H1 (cell line): ENCODE data around the gene TAF8. TPM values are rescaled to one million over a fixed set of nuclear protein-coding genes. Genes with fewer than 3 reads are reported as not detected.

Experiments used
- CTCF ChIA-PET: fragments of 300-600 bp; sonication (Branson Sonifier 250); formaldehyde crosslinking; loops from one replicate; lab custom pipeline; 2021; ENCODE audit not compliant: partially characterized antibody; lab: Charles Lee
- POLR2A ChIA-PET: fragments of 300-600 bp; sonication (Branson Sonifier 250); formaldehyde crosslinking; loops from one replicate; lab custom pipeline; 2021; ENCODE audit warnings: inconsistent platforms; ENCODE audit not compliant: partially characterized antibody; lab: Charles Lee
- DNase-seq, 2 experiments: peaks; one replicate each; pipeline versions ENCODE4 v3.0.0 to v3.0.0-alpha.2; 2010 to 2022; ENCODE audit warnings: low spot score in 2 of 2, low read depth in 1 of 2, mixed read lengths in 1 of 2
- FAIRE-seq: peaks from 2 replicates; lab custom pipeline; 2011; peaks lifted over from hg19 to GRCh38; lab: Jason Lieb, UNC
- H2AFZ ChIP-seq: 2 replicates; pipeline ENCODE4 v1.8.1; 2012; ENCODE audit warnings: low read length, inconsistent platforms
- H2AK5ac ChIP-seq: 2 replicates; pipeline ENCODE4 v1.6.1; 2013; ENCODE audit warnings: low read depth, low read length
- H2BK120ac ChIP-seq: replicated peaks from 2 replicates; pipeline ENCODE3; 2013; ENCODE audit warnings: low read depth, low read length, inconsistent platforms
- H2BK12ac ChIP-seq: 2 replicates; pipeline ENCODE4 v1.6.1; 2013; ENCODE audit warnings: low read depth, low read length
- H2BK15ac ChIP-seq: 2 replicates; pipeline ENCODE4 v1.6.1; 2013; ENCODE audit warnings: low read length
- H2BK20ac ChIP-seq: 2 replicates; pipeline ENCODE4 v1.6.1; 2013; ENCODE audit warnings: low read length
- H2BK5ac ChIP-seq: 2 replicates; pipeline ENCODE4 v1.6.1; 2013; ENCODE audit warnings: low read depth, low read length
- H3K14ac ChIP-seq: 2 replicates; pipeline ENCODE4 v1.6.1; 2013; ENCODE audit warnings: inconsistent platforms; ENCODE audit not compliant: insufficient read length
- H3K18ac ChIP-seq: 2 replicates; pipeline ENCODE4 v1.6.1; 2013; ENCODE audit warnings: low read length; ENCODE audit errors: extremely low read depth
- H3K23ac ChIP-seq: 2 replicates; pipeline ENCODE4 v1.6.1; 2013; ENCODE audit warnings: inconsistent platforms; ENCODE audit not compliant: insufficient read length
- H3K23me2 ChIP-seq: 2 replicates; pipeline ENCODE4 v1.6.1; 2013; ENCODE audit warnings: low read depth, low read length
- H3K27ac ChIP-seq: 2 replicates; pipeline ENCODE4 v1.6.1; 2011; ENCODE audit warnings: low read depth, low read length, inconsistent platforms
- H3K27me3 ChIP-seq, 4 experiments: replicated peaks in 1 of 4; 1 replicate in 1 of 4; 2 replicates in 3 of 4; pipeline versions ENCODE4 v1.6.1 to v1.8.1; 2011 to 2013; ENCODE audit warnings: low read length in 3 of 4, mild to moderate bottlenecking in 3 of 4, inconsistent platforms in 2 of 4, mixed read lengths in 2 of 4, moderate library complexity in 1 of 4; ENCODE audit not compliant: control insufficient read depth in 3 of 4, insufficient read depth in 3 of 4; ENCODE audit errors: extremely low read depth in 1 of 4
- H3K36me3 ChIP-seq, 4 experiments: 2 replicates each; pipeline versions ENCODE4 v1.6.1 to v1.8.1; 2011 to 2013; ENCODE audit warnings: mild to moderate bottlenecking in 4 of 4, low read length in 3 of 4, moderate library complexity in 2 of 4, control low read depth in 1 of 4, inconsistent platforms in 1 of 4; ENCODE audit not compliant: insufficient read depth in 4 of 4, control insufficient read depth in 2 of 4
- H3K4ac ChIP-seq: replicated peaks from 2 replicates; pipeline ENCODE3; 2013; ENCODE audit warnings: low read length, low read depth, mixed read lengths, inconsistent platforms; ENCODE audit not compliant: insufficient read length
- H3K4me1 ChIP-seq, 4 experiments: replicated peaks in 1 of 4; 1 replicate in 1 of 4; 2 replicates in 3 of 4; pipeline versions ENCODE4 v1.6.1 to v1.8.1; 2011 to 2013; ENCODE audit warnings: low read length in 3 of 4, inconsistent platforms in 2 of 4, mixed read lengths in 1 of 4; ENCODE audit not compliant: insufficient read depth in 4 of 4, control insufficient read depth in 3 of 4
- H3K4me2 ChIP-seq, 2 experiments: 2 replicates each; pipeline versions ENCODE4 v1.6.1 to v1.8.1; 2011 to 2013; ENCODE audit warnings: low read depth in 2 of 2, low read length in 2 of 2, control low read depth in 1 of 2, inconsistent platforms in 1 of 2, mild to moderate bottlenecking in 1 of 2; ENCODE audit not compliant: insufficient read depth in 1 of 2
- H3K4me3 ChIP-seq, 4 experiments: fragments of 200-600, 300-600 bp in 1 of 4; sonication (generic), shearing (Covaris generic), sonication (Bioruptor Twin) in 1 of 4; 2 replicates each; pipeline versions ENCODE4 v1.5.1 to v1.8.1; 2011 to 2016; ENCODE audit warnings: low read length in 4 of 4, low read depth in 3 of 4, control low read depth in 2 of 4, inconsistent platforms in 2 of 4, mild to moderate bottlenecking in 2 of 4, mixed read lengths in 1 of 4, moderate library complexity in 1 of 4; ENCODE audit not compliant: insufficient read depth in 2 of 4; ENCODE audit errors: extremely low read depth in 1 of 4
- H3K56ac ChIP-seq: replicated peaks from 2 replicates; pipeline ENCODE3; 2013; ENCODE audit warnings: low read depth, mild to moderate bottlenecking, mixed read lengths, low read length, inconsistent platforms; ENCODE audit not compliant: insufficient read length
- H3K79me1 ChIP-seq: 2 replicates; pipeline ENCODE4 v1.6.1; 2013; ENCODE audit warnings: low read depth, low read length, control low read depth
- H3K79me2 ChIP-seq, 2 experiments: 2 replicates each; pipeline versions ENCODE4 v1.6.1 to v1.8.1; 2012 to 2013; ENCODE audit warnings: low read length in 2 of 2, mild to moderate bottlenecking in 2 of 2, inconsistent platforms in 1 of 2; ENCODE audit not compliant: insufficient read depth in 2 of 2, control insufficient read depth in 1 of 2
- H3K9ac ChIP-seq, 4 experiments: replicated peaks in 1 of 4; 1 replicate in 1 of 4; 2 replicates in 3 of 4; pipeline versions ENCODE4 v1.6.1 to v1.8.1; 2011 to 2013; ENCODE audit warnings: low read depth in 3 of 4, low read length in 3 of 4, control low read depth in 2 of 4, mild to moderate bottlenecking in 2 of 4, moderate library complexity in 2 of 4, inconsistent platforms in 1 of 4; ENCODE audit errors: extremely low read depth in 1 of 4
- H3K9me3 ChIP-seq, 2 experiments: 2 replicates each; pipeline versions ENCODE4 v1.6.1 to v1.8.1; 2012 to 2013; ENCODE audit warnings: mild to moderate bottlenecking in 2 of 2, moderate library complexity in 2 of 2, control low read depth in 1 of 2, inconsistent platforms in 1 of 2, low read depth in 1 of 2, low read length in 1 of 2, mixed read lengths in 1 of 2; ENCODE audit not compliant: insufficient read depth in 2 of 2
- H4K20me1 ChIP-seq, 2 experiments: replicated peaks in 1 of 2; 2 replicates each; pipeline versions ENCODE3 to v1.8.1; 2011 to 2013; ENCODE audit warnings: inconsistent platforms in 2 of 2, low read length in 2 of 2, mild to moderate bottlenecking in 1 of 2; ENCODE audit not compliant: insufficient read depth in 2 of 2, control insufficient read depth in 1 of 2
- H4K5ac ChIP-seq: 2 replicates; pipeline ENCODE4 v1.6.1; 2013; ENCODE audit warnings: low read length, low read depth, mixed read lengths, inconsistent platforms; ENCODE audit not compliant: insufficient read length
- H4K8ac ChIP-seq: 2 replicates; pipeline ENCODE4 v1.8.0; 2013; ENCODE audit warnings: mild to moderate bottlenecking, moderate library complexity, low read length, inconsistent platforms; ENCODE audit not compliant: insufficient read depth; ENCODE audit errors: extremely low read depth
- H4K91ac ChIP-seq: replicated peaks from 2 replicates; pipeline ENCODE3; 2013; ENCODE audit warnings: low read length, mixed read lengths, inconsistent platforms; ENCODE audit not compliant: insufficient read length
- POLR2AphosphoS5 ChIP-seq: IDR thresholded peaks from 2 replicates; pipeline ENCODE4 v1.6.1; 2011; ENCODE audit warnings: low read depth, low read length
- RAD21 ChIP-seq, 2 experiments: IDR thresholded peaks in 1 of 2; conservative IDR thresholded peaks in 1 of 2; 2 replicates each; pipeline ENCODE4 v1.6.1; 2011; ENCODE audit warnings: low read depth in 2 of 2, low read length in 2 of 2, improper control_type of control experiment in 1 of 2, inconsistent platforms in 1 of 2, mild to moderate bottlenecking in 1 of 2, moderate library complexity in 1 of 2
- TAF7 ChIP-seq: optimal IDR thresholded peaks from 2 replicates; pipeline ENCODE3; 2011; ENCODE audit warnings: low read depth, mild to moderate bottlenecking, inconsistent platforms, low read length, moderate library complexity, borderline replicate concordance
- WGBS, 2 experiments: shearing (Covaris generic) in 1 of 2; methylation state at CpG; one replicate each; pipeline versions ENCODE4 v1.1.6 to v1.1.7; 2013 to 2015; ENCODE audit warnings: low lambda C conversion rate in 2 of 2, mixed read lengths in 2 of 2, inconsistent platforms in 1 of 2, low coverage in 1 of 2, missing lambda C conversion rate in 1 of 2; ENCODE audit not compliant: insufficient replicate concordance in 2 of 2, insufficient coverage in 1 of 2, insufficient read length in 1 of 2; ENCODE audit errors: extremely low coverage in 1 of 2, missing lambda C conversion rate in 1 of 2; 5-methylcytosine and 5-hydroxymethylcytosine counted together
- polyA plus RNA-seq, 7 experiments: library from polyadenylated mRNA; depleted of rRNA in 3 of 7; stranded (reverse) in 5 of 7; unstranded in 2 of 7; fragments of >200 nt in 5 of 7; fragments of 200-250 nt in 2 of 7; gene quantifications; 1 replicate in 5 of 7; 2 replicates in 1 of 7; 4 replicates in 1 of 7; pipeline versions ENCODE4 v1.2.1 to v1.2.3, GENCODE V29; 2011 to 2013; ENCODE audit warnings: missing spikeins in 2 of 7, mixed read lengths in 2 of 7
- total RNA-seq: library from RNA; stranded (reverse); fragmentation: NEBNext Ultra II Directional; extraction: Animal tissue kit (Norgen Biotek cat#: 25700); gene quantifications from 2 replicates; pipeline ENCODE4 v1.2.1, GENCODE V29; 2021

The TAF8 gene
- total and polyA plus RNA-seq, 2 of the 8 experiments (the other 6 are each of a cell fraction or from before 2014, with no cell fraction given): 32.2 to 34.0 TPM

GRCh38 chr6:42093582-42094329 lies 43.4 kb downstream of the TAF8 start:
- TF ChIP-seq RAD21 (IDR thresholded peaks at IDR 0.05 in 1 of 2, conservative IDR thresholded peaks at IDR 0.05 in 1 of 2; ENCODE audit: low read depth in 2 of 2, low read length in 2 of 2) (peak in 1 of 2 experiments; percentile 10; a peak in 1 of 4 replicates), POLR2AphosphoS5 (peak; percentile 12; the same call in 1 of the 2 replicates), TAF7 (no peak)
- Histone ChIP-seq H3K18ac (no peak overlapping the region), H2BK120ac (no peak overlapping the region), H3K79me2 (no peaks in the 10 kb centered on the region), H2BK15ac (0 out of 2 replicates have a peak overlapping the region, but pooled peaks have one; percentile 46), H3K23ac (no peak overlapping the region), H4K5ac (no peak overlapping the region), H4K20me1 (peaks cover 0 to 2% of the 10 kb centered on the region in 2 experiments), H2AK5ac (no peak overlapping the region), H3K9ac (no peak overlapping the region), H3K27me3 (peaks cover 0 to 41% (median 36%) of the 10 kb centered on the region in 4 experiments; a peak in 6 of 7 replicates), H3K27ac (no peak overlapping the region), H4K8ac (no peak overlapping the region), H4K91ac (no peak overlapping the region), H3K4me3 (no peak overlapping the region), H3K23me2 (no peaks in the 10 kb centered on the region), H3K9me3 (no peaks in the 10 kb centered on the region), H2AFZ (no peak overlapping the region), H3K4ac (no peak overlapping the region), H3K4me2 (peak overlapping the region; percentile 29 to 52; a peak in 2 of 4 replicates), H2BK12ac (no peak overlapping the region), H2BK20ac (no peak overlapping the region), H3K36me3 (no peaks in the 10 kb centered on the region), H3K4me1 (peaks cover 0 to 5% (median 4%) of the 10 kb centered on the region in 4 experiments; a peak in 3 of 7 replicates), H2BK5ac (no peak overlapping the region), H3K14ac (no peak overlapping the region), H3K56ac (no peak overlapping the region), H3K79me1 (no peaks in the 10 kb centered on the region; the same call in 1 of the 2 replicates)
- POLR2A ChIA-PET: interaction anchor here (0.5 to 3.6 kb wide), 11 partner anchors 10 to 306 kb away, joined by 3 to 26 read pairs (median 3); partner anchors contain the start of gene TOMM6
- CTCF ChIA-PET: interaction anchor here (0.7 to 21.6 kb wide), 15 partner anchors 12 to 132 kb away, joined by 3 to 313 read pairs (median 6); no protein-coding TSS in a partner anchor
- DNase-seq (peak in 1 of 2 experiments; percentile 49), FAIRE-seq (no peak)
- 65% methylated on average over 10 of the region's 10 CpGs; no CpG with 5 or more reads in 1 of the 2 experiments for WGBS, 2 experiments
